EL (cell line): Measurements from ENCODE around the gene CEP43.

Source experiments
- DNase-seq: peaks from one replicate; pipeline ENCODE4 v3.0.0-alpha.2; 2016

CEP43 gene, protein sequence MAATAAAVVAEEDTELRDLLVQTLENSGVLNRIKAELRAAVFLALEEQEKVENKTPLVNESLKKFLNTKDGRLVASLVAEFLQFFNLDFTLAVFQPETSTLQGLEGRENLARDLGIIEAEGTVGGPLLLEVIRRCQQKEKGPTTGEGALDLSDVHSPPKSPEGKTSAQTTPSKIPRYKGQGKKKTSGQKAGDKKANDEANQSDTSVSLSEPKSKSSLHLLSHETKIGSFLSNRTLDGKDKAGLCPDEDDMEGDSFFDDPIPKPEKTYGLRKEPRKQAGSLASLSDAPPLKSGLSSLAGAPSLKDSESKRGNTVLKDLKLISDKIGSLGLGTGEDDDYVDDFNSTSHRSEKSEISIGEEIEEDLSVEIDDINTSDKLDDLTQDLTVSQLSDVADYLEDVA

DNA sequence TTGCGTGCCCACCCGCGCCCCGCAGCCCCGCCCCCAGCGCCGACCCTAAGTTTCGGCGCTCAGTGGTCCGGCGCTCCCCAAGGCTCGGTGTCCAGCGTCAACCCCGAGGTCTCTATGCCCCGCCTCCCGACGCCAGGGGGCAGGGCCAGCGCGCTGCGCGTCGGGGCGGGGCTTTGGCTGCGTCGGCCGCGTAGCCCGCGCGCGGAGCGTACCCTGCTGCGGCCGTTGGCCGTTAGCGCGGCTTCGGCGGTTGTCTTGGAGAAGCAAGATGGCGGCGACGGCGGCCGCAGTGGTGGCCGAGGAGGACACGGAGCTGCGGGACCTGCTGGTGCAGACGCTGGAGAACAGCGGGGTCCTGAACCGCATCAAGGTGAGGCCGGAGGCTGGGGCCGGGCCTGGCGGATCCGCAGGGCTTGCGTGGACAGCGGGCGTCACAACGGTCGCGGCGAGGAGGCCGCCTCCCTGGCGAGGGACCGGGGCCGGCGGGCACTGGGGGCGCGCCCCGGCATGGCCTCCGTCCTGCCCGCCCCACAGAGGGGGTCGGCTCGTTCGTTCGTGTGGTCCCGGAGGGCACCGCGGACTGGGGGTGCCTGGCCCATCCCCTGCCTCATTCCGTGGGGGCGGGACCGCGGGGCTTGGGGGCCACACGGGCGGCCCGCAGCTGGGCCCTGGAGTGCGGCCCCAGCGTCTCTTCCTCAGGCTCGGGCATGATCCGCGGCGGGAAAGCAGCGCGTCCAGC lies at the start of gene CEP43:
TSS of gene CEP43 (plus strand) at position 253 of the 739 bp plus-strand sequence. CDS start at position 269, 16 bp downstream.
- DNase-seq, result peak; percentile 96

DNA sequence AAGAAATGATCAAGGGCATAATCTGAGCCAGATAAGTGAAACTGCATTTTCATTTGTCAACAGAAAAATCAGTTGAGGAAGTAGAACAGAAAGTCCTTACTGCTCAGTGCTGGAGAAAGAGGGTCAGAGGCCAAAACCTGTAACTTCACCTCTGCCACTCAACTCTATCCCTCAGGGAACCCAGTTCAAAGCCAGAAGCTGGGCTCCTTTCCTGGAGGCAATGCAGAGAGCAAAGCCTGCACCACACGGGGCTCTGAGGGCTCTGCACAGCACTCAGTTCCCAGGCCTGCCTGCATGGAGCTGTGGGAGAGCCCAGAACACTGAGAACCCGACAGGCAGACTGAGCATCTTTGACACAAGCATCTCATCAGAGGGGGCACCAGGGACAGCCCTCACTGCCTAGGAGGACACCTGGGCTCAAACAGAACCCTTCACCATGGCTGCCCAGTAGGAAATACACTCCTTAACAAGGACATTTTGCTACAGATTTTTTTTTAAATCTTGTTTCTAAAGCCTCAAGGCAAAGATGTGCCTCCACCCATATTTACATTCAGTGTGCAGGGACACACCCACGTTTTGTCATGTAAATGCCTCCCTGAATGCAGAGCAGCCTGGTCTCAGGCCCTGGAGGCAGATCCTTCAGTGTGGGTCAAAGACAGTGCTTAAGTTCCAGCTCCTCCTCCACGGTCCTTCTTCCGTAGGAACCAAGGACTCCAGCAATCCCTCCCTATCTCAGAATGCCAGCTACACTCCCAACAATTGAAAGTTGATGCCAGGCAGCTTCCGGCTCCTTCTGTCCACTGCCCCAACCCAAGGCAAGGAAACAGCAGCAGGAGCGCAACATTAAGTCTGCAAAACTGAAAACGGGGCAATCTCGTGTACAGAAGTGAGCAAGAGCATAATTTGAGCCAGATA lies 49.4 kb upstream of the CEP43 start:
- DNase-seq, result no peak

DNA sequence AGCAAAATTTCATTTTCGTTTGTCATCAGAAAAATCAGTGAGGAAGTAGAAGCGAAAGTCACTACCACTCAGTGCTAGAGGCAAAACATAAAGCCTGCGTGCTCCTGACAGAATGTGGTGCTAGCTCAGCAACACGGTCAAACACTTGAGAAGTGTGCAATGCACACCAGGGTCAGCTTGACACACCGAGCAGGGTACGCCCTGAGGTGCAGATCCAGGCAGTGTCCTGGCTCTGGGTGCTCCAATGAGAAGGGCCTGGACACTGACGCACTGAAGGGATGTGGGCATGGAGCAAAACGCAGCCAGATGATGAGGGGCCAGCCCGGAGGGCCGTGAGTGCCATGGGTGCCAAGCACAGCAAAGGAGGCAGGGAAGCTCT lies 48.8 kb upstream of the CEP43 start:
- no peak for DNase-seq

DNA sequence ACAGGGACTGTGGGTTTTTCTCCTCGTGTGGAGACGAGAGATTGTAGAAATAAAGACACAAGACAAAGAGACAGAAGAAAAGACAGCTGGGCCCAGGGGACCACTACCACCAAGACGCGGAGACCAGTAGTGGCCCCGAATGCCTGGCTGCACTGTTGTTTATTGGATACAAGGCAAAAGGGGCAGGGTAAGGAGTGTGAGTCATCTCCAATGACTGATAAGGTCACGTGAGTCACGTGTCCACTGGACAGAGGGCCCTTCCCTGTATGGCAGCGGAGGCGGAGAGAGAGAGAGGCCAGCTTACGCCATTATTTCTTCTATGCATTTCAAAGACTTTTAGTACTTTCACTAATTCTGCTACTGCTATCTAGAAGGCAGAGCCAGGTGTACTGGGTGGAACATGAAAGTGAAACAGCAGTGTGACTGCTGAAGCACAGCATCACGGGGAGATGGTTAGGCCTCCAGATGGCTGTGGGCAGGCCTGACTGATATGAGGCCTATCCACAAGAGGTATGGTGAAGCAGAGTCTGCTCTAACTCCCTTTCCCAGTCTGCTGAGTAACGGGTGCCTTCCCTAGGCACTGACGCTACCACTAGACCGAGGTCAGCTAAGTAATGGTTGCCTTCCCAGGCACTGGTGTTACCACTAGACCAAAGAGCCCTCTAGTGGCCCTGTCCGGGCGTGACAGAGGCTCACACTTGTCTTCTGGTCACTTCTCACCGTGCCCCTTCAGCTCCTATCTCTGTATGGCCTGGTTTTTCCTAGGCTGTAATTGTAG lies 48.1 kb upstream of the CEP43 start:
- DNase-seq, result peak; percentile 62

DNA sequence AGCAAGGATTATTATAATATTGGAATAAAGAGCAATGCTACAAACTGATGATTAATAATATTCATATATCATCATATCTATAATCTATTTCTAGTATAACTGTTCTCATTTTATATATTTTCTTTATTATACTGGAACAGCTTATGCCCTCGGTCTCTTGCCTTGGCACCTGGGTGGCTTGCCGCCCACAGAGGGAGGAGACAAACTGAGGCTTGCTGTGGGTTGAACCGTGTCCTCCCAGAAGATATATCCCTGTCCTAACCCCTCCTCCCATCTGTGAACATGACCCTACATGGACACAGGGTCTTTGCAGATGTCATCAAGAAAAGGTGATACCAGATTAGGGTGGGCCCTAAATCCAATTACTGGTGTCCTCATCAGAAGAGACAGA lies 47.5 kb upstream of the CEP43 start:
- no peak for DNase-seq

DNA sequence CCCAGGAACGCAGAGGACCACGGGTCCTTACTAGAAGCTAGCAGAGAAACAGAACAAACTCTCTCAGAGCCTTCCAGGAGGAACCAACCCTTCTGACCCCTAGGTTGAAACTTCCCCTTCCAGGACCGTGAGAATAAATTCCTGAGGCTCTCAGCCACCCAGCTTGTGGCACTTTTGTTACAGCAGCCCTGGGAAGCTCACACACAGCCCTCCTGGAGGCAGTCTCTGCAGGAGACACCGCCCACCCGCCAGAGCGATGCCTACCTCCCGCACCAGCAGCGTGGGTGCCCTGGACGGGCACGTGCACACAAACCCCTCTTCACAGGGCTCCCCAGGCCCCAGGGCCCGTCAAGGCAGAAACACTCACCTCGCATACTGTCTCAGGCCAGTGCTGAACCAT lies 47.1 kb upstream of the CEP43 start:
- no peak for DNase-seq

DNA sequence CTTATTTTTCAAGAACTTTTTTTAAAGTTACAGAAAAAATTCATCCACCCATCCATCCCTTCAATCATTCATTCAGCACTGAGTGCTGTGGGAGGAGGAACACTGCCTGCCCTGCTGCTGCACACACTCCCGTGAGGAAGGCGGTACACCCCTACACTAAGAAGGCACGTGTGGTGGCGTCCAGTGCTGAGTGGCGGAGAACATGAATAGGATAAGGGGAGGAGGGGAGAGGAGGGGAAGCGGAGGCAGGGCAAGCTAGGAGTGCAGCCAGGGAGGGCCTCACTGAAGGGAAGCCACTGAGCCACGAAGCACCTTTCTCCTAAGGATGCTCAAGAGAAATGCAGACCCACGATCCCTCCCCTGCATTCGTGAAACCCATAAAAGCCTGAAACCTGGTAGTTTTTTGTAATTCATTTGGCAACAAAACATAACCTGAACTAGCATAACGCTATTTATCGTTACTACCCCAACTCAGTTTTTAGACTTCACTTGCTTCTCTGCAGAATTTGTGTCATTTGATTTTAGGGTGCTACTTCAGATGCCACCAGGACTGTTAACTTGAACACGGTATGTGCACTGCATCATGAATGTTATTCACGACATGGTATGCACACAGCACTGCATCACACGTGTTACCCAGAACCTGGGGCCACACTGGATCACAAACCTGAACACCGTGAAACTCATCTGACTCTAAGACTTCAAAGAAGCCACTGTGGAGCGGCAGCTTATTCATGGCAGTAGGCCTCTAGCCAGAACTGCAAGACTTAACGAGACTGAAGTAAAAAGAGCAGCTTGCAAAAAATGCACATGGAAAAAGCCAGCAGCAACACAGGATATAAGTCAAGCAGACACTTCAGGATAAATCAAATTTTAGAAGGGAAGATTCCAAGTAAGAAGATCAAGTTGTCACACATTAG lies 46.4 kb upstream of the CEP43 start:
- DNase-seq, result no peak

DNA sequence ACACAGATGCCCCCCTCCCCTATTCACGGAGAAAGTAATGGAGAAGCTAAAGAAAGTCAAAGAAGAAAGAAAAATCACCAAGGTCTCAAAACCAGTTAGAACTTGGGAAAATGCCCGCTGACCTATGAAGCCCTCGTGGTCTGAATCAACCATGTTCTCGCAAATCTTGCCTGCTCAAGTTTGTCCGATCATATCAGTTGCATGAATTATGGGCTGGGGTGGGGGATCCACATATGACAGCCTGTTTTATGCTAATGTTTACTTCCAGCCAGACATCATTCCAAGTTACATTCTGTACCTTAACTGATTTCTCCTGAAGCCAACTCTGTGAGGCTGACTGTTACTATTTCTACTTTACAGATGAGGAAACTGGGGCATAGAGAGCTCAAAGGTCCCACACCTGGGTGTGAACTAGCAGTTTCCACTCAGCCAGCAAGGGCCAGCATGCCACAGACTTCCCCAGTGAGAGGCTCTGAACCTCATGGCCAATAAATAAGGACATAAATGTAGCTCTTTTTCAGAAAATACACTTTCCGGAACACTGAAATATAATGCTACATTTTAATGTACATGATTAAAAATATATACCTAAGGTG lies 45.0 kb upstream of the CEP43 start:
- DNase-seq, result no peak

DNA sequence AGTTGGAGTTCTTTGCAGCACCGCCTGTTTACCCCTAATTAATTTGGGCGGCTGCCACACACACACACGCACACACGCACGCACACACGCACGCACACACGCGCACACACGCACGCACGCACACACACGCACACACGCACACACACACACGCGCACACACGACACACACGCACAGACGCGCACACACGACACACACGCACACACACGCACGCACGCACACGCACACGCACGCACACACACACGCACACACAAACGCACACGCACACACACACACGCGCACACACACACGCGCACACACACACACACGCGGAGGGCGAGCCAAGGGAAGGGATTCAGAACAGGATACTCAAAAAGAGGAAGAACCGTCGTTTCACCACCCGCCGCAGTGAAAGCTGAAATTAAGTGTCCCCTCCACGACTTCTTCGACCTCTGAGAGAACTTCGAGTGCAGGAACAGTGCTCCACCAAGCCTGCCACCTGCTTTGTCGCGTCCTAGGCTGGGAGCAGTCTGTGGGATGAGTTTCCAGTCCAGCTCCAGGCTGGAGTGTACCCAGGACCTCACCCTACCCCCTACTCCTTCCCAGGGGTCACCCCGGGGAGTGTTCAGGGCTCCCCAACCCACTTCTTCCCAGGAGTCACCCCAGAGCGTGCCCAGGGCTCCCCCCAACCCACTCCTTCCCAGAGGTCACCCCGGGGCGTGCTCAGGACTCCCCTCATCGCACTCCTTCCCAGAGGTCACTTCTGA lies 43.9 kb upstream of the CEP43 start:
- no peak for DNase-seq

DNA sequence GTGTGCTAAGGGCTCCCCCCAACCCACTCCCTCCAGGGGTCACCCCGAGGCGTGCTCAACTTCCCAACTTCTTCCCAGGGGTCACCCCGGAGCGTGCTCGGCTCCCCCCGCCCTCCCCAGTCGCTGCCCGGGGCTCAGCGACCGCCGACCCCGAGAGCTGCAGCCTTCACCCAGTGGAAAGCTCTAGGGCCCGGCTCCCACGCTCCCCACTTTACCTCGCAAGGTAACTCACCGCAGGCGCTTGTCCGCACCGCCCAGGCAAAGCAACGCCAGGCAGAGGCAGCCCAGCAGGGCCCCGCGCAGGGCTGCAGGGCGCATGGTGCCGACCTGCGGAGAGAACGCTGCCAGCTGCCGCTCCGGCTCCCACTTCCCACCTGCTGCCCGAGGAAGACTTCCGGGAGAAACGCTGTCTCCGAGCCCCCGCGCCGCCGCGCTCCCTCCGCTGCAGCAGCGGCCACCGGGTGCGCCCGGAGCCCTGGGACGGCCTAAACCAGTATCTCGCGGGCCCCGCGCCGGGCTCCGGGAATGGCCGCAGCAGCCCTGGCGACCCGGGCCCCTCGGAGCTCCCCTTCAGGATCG lies 43.2 kb upstream of the CEP43 start:
- no peak for DNase-seq

DNA sequence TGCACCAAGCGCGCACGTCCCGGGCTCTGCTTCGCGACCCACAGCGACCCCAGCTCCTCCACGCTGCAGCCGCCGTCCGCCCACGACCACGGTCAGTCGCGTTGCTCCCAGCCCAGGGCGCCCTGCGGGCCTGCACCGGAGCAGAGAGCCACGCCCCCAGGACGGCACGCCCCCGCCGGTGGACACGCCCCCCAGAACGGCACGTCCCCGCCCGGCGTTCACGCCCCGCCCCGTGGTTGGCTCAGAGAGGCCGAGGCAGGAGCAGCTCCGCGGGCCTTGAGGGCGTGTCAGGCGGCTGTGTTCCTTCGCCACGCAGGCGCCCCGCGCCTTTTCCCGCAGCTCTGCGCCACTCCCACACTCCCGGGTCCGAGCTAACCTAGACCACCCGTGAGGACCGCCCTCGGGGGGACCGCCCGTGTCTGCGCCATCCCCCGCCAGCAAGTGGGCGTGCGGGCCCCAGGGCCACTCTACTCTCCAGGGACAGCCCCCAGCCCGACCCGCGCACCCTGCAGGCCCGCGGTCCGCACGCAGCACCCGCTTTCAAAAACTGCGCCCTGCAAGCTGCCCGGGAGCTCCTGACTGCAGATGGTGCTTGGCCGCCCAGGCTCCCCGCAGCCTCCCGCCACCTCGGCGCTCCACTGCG lies 42.6 kb upstream of the CEP43 start, which contains the start of gene RNASET2:
TSS of gene RNASET2 (minus strand) at position 107 of the 643 bp plus-strand sequence. CDS start 368 bp downstream, outside the sequence.
- peak; percentile 89 for DNase-seq

DNA sequence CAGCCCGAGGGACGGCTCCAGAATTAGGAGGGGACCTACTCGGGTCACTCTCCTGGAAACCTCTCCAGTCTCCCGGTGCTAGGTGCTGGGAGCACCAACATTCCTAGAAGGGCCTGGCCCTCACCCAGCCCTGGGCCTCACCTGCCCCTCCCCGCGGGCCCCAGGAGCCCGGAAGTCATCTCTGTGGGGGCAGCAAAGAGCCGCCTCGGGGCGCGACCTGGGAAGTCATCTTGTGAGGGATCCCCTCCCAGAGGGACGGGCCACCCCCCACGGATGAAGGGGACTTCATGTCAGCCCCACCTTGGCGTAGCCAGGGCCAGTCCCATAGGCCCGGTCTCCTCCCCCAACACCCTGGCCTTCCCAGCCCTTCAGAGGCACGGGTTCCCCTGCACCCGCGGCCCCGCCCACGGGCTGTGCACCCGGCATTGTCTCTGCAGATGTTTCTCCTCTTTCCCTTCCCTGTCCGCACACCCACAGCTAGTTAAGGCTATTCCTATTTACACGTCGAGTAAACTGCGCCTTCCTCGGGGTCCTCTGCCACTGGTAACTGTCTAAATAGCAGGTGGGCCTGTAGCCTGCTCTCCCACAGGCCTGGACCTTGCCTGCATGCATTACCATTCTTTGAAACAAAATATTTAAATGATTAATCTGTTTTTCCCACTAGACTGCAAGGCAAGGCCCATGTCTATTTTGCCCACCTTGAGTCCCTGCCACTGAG lies 42.0 kb upstream of the CEP43 start:
- DNase-seq, result peak; percentile 36

DNA sequence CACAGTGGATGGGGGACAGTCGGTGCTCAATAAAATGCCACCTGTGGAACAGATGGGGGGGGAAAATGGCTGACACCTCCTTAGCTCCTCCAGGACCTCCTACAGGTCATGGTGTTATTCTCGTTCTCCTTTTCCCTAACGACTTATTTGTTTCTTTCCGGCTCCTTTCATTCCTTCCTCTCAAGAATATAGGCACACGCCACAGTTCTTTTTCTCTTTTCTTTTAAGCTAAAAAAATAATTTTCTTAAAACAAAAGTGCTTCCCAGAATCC lies 41.5 kb upstream of the CEP43 start:
- no peak for DNase-seq

DNA sequence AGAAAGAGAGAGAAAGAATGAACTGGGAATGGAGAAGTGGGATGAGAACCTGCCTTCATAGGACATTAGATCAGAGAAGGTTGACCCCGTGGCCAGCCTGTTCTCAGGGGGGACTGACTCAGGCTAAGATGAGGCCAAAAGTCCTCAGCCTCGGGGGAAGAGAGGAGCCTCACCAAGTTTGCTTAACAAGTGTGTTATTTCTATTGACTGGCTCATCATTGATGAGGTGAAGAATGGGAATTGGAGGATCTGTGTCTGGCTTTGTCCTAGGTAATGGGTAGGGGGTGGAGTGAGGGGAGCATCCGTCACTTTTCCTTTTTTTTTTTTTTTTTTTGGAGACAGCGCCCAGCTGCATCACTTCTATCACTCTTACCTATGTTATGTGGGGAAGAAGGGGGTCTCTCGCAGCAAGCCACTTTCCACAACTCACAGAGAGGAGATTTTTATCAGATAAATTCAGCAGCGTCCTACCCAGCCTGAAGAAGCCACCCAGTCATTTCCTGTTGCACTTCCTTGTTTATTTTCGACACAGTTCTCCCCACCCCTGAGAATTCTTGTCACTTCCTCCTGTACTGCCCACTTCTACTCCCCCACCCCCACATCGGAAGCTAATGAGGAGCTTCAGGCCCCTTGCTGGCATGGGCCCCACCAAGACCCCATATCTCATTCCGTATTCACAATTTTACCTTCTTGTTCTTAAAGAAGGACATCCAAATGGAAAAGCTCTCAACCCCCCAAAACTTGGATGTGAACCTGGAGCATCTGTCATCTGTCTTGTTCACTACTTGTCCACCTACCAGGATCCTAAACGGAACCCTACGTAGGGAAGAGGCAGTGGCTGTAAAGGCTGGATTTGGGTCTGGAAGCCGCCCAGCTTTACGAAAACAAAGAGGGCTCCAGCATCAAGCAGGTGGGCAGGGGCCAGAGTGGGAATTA lies 40.0 kb upstream of the CEP43 start:
- peak; percentile 10 for DNase-seq

DNA sequence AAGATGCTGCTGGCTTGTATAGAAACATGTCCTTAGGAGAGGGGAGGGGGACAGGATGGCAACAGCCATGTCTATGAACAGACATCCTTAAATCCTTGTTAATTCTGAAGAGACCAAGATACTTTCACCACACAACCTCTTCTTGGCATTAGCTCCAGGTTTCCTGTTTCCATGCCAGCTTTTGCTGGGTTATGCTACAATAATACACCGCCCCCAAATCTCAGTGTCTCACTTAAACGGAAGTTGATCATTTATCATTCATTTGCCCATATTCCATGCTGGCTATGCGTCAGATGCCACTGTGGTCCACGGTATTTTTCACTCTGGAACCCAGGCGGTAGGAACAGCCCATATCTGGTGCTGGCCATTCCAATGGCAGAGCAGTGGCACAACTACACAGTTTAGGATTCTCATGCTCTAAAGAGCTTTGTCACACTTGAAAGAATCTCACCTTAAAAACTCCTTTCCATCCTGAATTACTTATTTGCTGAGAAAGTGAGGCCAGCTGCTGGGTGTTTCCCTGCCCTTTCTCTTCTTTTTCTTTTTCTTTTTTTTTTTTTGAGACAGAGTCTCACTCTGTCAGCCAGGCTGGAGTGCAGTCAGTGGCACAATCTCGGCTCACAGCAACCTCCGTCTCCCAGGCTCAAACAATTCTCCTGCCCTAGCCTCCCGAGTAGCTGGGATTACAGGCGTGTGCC lies 39.1 kb upstream of the CEP43 start:
- no peak for DNase-seq

DNA sequence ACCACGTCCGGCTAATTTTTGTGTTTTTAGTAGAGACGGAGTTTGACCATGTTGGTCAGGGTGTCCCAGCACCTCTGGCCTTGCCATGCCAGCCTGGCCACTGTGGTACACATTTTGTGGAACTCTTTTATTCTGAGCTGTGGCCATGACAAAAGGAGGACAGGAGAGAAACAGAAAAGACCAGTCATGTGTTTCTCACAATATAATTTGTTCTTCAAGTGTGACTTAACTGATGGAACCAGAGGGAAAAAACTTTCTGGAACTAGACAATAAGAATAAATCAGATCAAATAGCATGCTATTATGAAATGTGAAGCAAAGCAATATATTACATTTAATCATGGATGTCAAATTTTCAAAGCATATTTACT lies 38.6 kb upstream of the CEP43 start:
- DNase-seq, result no peak

DNA sequence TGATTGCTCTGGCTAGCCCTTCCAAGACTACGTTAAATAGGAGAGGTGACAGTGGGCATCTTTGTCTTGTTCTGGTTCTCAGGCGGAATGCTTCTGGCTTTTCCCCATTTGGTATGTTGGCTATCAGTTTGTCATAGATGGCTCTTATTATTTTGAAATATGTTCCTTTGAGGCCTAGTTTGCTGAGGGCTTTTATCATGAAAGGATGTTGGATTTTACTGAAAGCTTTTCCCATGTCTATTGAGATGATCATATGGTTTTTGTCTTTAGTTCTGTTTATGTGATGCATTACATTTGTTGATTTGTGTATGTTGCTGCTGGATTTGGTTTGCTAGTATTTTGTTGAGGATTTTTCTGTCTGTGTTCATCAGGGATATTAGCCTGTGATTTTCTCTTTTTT lies 32.9 kb upstream of the CEP43 start:
- no peak for DNase-seq
